Cardiac muscle cell (in vitro differentiated cells and primary cell): ENCODE data around the gene MAN2A2. TPM values are rescaled to one million over a fixed set of nuclear protein-coding genes. Genes with fewer than 3 reads are reported as not detected.

ENCODE experiments used
- DNase-seq, 2 donors: peaks; one replicate each; pipeline versions ENCODE4 v3.0.0 to v3.0.0-alpha.2; 2010 to 2017; ENCODE audit warnings: low read depth in 1 of 2, low spot score in 1 of 2
- H3K27ac ChIP-seq: fragments of 200-600 bp; sonication (generic); 2 replicates; pipeline ENCODE4 v1.5.1; 2016
- H3K27me3 ChIP-seq: fragments of 200-600 bp; sonication (generic); 2 replicates; pipeline ENCODE4 v1.6.0; 2016; ENCODE audit warnings: control low read depth
- H3K36me3 ChIP-seq: fragments of 200-600 bp; sonication (generic); 2 replicates; pipeline ENCODE4 v1.5.1; 2016; ENCODE audit warnings: control low read depth
- H3K4me1 ChIP-seq: fragments of 200-600 bp; sonication (generic); 2 replicates; pipeline ENCODE4 v1.8.1; 2017; ENCODE audit warnings: low read depth, mild to moderate bottlenecking, mixed run types
- H3K4me3 ChIP-seq: fragments of 200-600 bp; sonication (generic); 2 replicates; pipeline ENCODE4 v1.5.1; 2016; ENCODE audit warnings: mild to moderate bottlenecking
- H3K9me3 ChIP-seq: fragments of 200-600 bp; sonication (generic); 2 replicates; pipeline ENCODE4 v1.5.1; 2017; ENCODE audit warnings: low read depth, mild to moderate bottlenecking, control low read depth
- polyA plus RNA-seq: library from polyadenylated mRNA; unstranded; fragments of >200 nt; fragmentation: Nextera tagmentation; extraction: Ambion mirVana; gene quantifications from 2 replicates; pipeline ENCODE4 v1.2.1, GENCODE V29; 2016
- total RNA-seq: library from RNA; depleted of rRNA; stranded (reverse); fragments of >200 nt; gene quantifications from 2 replicates; pipeline ENCODE4 v1.2.3, GENCODE V29; 2016
- TF ChIP-seq, protein P1 (sequence below): IDR thresholded peaks from 2 replicates; pipeline ENCODE4 v1.5.1; 2012; ENCODE audit warnings: low read depth, mild to moderate bottlenecking, low read length

MAN2A2 gene
- total and polyA plus RNA-seq, 2 experiments from 2014 or later, result 53.0 to 54.3 TPM

DNA sequence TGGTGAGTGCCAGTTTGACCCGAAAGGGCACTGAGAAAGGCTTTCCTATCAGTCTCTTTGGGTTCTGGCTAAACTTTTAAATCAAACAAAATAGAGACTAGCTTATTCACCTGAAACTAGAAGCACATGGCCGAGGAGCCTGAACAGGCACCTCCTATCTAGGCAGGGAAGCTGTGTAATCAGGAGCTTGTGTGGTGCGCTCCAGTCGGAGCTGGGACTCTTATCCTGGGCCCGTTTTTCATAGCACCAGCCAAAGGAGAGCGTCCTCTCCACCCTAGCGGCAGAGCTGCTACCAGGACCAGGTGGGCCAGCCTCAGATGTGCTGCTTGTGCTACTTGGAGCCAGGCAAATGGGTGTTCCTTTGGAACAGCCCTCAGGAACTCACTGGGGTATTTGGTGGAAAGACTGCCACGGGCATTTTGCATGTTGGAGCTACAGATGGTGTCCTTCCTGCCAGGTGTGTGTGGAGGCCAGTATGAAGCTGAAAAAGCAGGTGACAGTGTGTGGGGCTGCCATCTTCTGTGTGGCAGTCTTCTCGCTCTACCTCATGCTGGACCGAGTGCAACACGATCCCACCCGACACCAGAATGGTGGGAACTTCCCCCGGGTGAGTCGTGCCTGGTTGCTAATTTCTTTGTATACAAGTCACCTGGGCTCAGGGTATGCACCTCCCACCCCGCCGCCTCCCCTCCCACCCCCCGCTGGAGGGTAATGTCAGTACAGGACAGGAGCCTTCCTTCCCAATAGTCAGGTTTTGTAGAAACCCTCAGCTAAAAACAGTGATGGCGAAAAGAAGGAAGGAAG, 833 bp downstream of the MAN2A2 start:
- Histone ChIP-seq H3K9me3 (no peaks in the 10 kb centered on the region), H3K27ac (peak overlapping the region; percentile 93), H3K27me3 (no peaks in the 10 kb centered on the region), H3K4me1 (peaks cover 21% of the 10 kb centered on the region), H3K36me3 (peaks cover 17% of the 10 kb centered on the region), H3K4me3 (peak overlapping the region; percentile 87)
- peak in 1 of 2 donors; percentile 59 for DNase-seq
- TF ChIP-seq, protein P1, sequence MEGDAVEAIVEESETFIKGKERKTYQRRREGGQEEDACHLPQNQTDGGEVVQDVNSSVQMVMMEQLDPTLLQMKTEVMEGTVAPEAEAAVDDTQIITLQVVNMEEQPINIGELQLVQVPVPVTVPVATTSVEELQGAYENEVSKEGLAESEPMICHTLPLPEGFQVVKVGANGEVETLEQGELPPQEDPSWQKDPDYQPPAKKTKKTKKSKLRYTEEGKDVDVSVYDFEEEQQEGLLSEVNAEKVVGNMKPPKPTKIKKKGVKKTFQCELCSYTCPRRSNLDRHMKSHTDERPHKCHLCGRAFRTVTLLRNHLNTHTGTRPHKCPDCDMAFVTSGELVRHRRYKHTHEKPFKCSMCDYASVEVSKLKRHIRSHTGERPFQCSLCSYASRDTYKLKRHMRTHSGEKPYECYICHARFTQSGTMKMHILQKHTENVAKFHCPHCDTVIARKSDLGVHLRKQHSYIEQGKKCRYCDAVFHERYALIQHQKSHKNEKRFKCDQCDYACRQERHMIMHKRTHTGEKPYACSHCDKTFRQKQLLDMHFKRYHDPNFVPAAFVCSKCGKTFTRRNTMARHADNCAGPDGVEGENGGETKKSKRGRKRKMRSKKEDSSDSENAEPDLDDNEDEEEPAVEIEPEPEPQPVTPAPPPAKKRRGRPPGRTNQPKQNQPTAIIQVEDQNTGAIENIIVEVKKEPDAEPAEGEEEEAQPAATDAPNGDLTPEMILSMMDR, result no peak

DNA sequence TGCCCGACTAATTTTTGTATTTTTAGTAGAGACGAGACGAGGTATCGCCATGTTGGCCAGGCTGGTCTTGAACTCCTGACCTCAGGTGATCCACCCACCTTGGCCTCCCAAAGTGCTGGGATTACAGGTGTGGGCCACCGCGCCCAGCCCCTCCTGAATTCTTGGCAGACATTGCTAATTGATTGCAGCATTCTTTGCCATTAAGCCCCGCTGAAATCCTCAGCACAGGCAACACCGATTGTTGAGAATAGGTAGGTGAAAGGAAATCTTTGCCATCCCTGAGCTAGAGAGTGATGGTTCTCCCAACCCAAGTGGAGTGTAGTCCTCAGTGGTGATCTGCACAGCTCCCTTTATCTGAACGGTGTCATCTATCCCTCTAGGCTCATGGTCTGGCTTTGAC, 1.6 kb downstream of the MAN2A2 start:
- Histone ChIP-seq H3K27ac (no peak overlapping the region), H3K9me3 (no peaks in the 10 kb centered on the region), H3K4me1 (peaks cover 21% of the 10 kb centered on the region), H3K4me3 (no peak overlapping the region), H3K27me3 (no peaks in the 10 kb centered on the region), H3K36me3 (peaks cover 18% of the 10 kb centered on the region)
- TF ChIP-seq, protein P1, result no peak
- DNase-seq, result no peak

DNA sequence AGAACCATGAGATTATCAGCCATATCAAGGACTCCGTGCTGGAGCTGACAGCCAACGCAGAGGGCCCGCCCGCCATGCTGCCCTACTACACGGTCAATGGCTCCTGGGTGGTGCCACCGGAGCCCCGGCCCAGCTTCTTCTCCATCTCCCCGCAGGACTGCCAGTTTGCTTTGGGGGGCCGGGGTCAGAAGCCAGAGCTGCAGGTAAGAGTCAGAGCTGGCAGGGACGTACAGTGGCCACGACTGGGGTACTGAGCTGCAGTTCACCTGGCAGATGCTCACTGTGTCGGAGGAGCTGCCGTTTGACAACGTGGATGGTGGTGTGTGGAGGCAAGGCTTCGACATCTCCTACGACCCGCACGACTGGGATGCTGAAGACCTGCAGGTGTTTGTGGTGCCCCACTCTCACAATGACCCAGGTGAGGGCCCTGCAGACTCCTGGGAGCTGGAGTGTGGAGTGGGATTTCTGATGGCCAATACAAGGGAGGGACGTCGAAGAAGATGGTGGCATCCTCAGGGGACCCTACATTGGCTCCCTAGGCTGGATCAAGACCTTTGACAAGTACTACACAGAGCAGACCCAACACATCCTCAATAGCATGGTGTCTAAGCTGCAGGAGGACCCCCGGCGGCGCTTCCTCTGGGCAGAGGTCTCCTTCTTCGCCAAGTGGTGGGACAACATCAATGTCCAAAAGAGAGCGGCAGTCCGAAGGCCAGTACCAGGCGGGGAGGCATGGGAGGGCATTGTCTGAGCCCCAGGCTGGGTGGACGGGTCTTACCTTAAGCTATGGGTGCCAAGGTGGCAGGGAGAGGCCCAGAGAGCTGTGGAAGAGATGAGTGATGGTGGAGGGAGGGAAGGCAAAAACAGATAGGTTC, 2.4 kb downstream of the MAN2A2 start:
- Histone ChIP-seq H3K4me3 (no peak overlapping the region), H3K27ac (no peak overlapping the region), H3K27me3 (no peaks in the 10 kb centered on the region), H3K36me3 (peaks cover 21% of the 10 kb centered on the region), H3K4me1 (peaks cover 21% of the 10 kb centered on the region), H3K9me3 (no peaks in the 10 kb centered on the region)
- TF ChIP-seq, protein P1, result no peak
- no peak for DNase-seq

- Histone ChIP-seq H3K36me3 (peaks cover 26% of the 10 kb centered on the region), H3K27me3 (no peaks in the 10 kb centered on the region), H3K9me3 (no peaks in the 10 kb centered on the region), H3K4me1 (peaks cover 21% of the 10 kb centered on the region), H3K4me3 (no peak overlapping the region), H3K27ac (no peak overlapping the region)
- no peak for DNase-seq
- TF ChIP-seq, protein P1, result no peak
Measured at GRCh38 chr15:90906181-90906849, 3.2 kb downstream of the MAN2A2 start.

GRCh38 chr15:90907051-90907660, 4.1 kb downstream of the MAN2A2 start:
- Histone ChIP-seq H3K36me3 (peaks cover 28% of the 10 kb centered on the region), H3K4me1 (peaks cover 15% of the 10 kb centered on the region), H3K4me3 (no peak overlapping the region), H3K27me3 (no peaks in the 10 kb centered on the region), H3K27ac (peak overlapping the region; percentile 88), H3K9me3 (no peaks in the 10 kb centered on the region)
- TF ChIP-seq, protein P1, result no peak
- no peak for DNase-seq
